ENCODE measurements around the gene RPTOR. TPM values are rescaled to one million over a fixed set of nuclear protein-coding genes. Genes with fewer than 3 reads are reported as not detected.

RPTOR gene
- total RNA-seq, 1 experiment from 2014 or later = 58.0 TPM

DNA sequence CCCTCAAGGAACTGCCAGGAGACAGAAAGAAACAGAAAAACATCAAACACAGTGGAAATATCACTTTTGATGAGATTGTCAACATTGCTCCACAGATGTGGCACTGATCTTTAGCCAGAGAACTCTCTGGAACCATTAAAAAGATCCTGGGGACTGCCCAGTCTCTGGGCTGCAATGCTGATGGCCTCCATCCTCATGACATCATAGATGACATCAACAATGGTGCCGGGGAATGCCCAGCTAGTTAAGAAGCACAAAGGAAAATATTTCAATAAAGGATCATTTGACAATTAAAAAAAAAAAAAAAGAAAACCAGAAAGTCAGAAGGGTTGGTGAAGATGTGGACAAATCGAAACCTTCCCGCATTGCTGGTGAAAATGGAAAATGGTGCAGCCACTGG, 432.1 kb downstream of the RPTOR start:
- no peak for TF ChIP-seq SIN3A (IDR thresholded peaks at IDR 0.05; ENCODE audit: borderline replicate concordance, insufficient read depth, low read depth, low read length)
- no peak for TF ChIP-seq POLR2AphosphoS5 (IDR thresholded peaks at IDR 0.05; ENCODE audit: low read depth, low read length)
- TF ChIP-seq REST (IDR thresholded peaks at IDR 0.05; ENCODE audit: insufficient read depth in 1 of 2, low read depth in 2 of 2, low read length in 1 of 2) = no peak
- no peak for TF ChIP-seq CTCF (IDR thresholded peaks at IDR 0.05)
- no peak for TF ChIP-seq TCF7L2 (IDR thresholded peaks at IDR 0.05; ENCODE audit: low read depth, low read length)
- H3K27ac ChIP-seq (ENCODE audit: low read length) = no peak overlapping the region
- H3K27me3 ChIP-seq (ENCODE audit: control insufficient read depth, insufficient read depth, low read length) = no peaks in the 10 kb centered on the region
- H3K9me3 ChIP-seq (ENCODE audit: control insufficient read depth, insufficient read depth, low read depth, low read length) = no peaks in the 10 kb centered on the region
- intact Hi-C loops (cut with micrococcal nuclease; ENCODE audit: unreplicated experiment) = no loop called here
- in situ Hi-C loops (cut with HindIII; ENCODE audit: low pct_unique_long_range_greater_than_20kb, low sequenced_read_pairs) = no loop called here
- POLR2A ChIA-PET = no interaction called here
- CTCF ChIA-PET = no interaction called here
- DNase-seq (ENCODE audit: low read depth, low spot score) (no peak), ATAC-seq (no peak)
- H3K4me1 ChIP-seq (ENCODE audit: control insufficient read depth, insufficient read depth, low read length) = no peaks in the 10 kb centered on the region
- no peaks in the 10 kb centered on the region for H3K36me3 ChIP-seq (ENCODE audit: control insufficient read depth, insufficient read depth, low read length)
- H3K4me3 ChIP-seq (ENCODE audit: low read depth in 2 of 2, low read length in 2 of 2) = no peak overlapping the region
- BruUV-seq (replicated peaks) = no TSS peak

- ATAC-seq (no peak), DNase-seq (ENCODE audit: low read depth, low spot score) (no peak)
- CTCF ChIA-PET = no interaction called here
- POLR2A ChIA-PET = no interaction called here
- H3K4me1 ChIP-seq (ENCODE audit: control insufficient read depth, insufficient read depth, low read length) = no peaks in the 10 kb centered on the region
- BruUV-seq (replicated peaks) = no TSS peak
- no peaks in the 10 kb centered on the region for H3K27me3 ChIP-seq (ENCODE audit: control insufficient read depth, insufficient read depth, low read length)
- H3K9me3 ChIP-seq (ENCODE audit: control insufficient read depth, insufficient read depth, low read depth, low read length) = no peaks in the 10 kb centered on the region
- in situ Hi-C loops (cut with HindIII; ENCODE audit: low pct_unique_long_range_greater_than_20kb, low sequenced_read_pairs) (no loop called here), intact Hi-C loops (cut with micrococcal nuclease; ENCODE audit: unreplicated experiment) (no loop called here)
- H3K36me3 ChIP-seq (ENCODE audit: control insufficient read depth, insufficient read depth, low read length) = no peaks in the 10 kb centered on the region
- H3K27ac ChIP-seq (ENCODE audit: low read length) = no peak overlapping the region
- no peak for TF ChIP-seq POLR2AphosphoS5 (IDR thresholded peaks at IDR 0.05; ENCODE audit: low read depth, low read length)
- H3K4me3 ChIP-seq (ENCODE audit: low read depth in 2 of 2, low read length in 2 of 2) = no peak overlapping the region
Observed at GRCh38 chr17:80977172-80977571, 432.5 kb downstream of the RPTOR start.

DNA sequence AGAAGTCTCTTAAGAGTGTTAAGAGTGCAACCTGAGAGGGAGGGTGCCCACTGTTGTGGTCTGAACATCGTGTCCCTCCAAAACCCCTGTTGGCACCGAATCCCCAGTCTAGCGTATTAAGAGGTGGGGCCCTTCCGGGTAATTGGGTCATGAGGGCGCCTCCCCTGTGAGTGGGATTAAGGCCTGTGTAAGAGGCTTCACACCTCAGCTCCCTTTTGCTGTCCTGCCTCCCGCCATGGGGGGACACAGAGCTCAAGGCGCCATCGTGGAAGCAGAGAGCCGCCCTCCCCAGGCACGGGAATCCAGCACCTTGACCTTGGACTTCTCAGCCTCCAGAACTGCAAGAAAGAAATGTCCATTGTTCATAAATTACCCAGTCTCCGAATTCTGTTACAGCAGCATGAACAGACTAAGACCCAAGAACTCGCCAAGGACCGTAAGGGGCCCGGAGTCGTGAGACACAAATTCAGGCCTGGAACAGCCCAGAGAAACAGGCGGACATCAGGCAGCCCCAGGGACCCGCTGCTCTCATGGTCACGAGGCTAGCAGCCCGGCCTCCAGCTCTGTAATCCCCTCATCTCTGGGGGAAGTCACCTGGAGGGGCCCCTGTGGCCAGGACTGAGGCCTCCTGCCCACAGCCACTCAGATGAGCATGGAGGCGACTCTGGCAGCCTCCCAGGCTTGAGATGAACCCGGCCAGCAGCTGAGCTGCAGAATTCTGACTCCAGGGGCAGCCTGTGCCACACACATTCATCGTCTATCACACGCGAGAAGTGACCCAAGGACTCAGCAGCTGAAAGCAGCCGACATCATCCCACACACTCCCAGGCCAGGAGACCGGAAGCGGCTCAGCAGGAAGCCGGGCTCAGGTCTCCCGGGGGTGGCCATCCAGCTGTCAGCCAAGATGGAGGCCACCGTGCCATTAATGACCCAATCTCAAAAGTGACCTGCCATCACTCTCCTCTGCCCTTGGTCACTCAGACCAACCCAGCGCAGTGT, 434.2 kb downstream of the RPTOR start:
- in situ Hi-C loops (cut with HindIII; ENCODE audit: low pct_unique_long_range_greater_than_20kb, low sequenced_read_pairs) = no loop called here
- no peaks in the 10 kb centered on the region for H3K36me3 ChIP-seq (ENCODE audit: control insufficient read depth, insufficient read depth, low read length)
- H3K4me3 ChIP-seq (ENCODE audit: low read depth in 2 of 2, low read length in 2 of 2) = no peak overlapping the region
- no peaks in the 10 kb centered on the region for H3K4me1 ChIP-seq (ENCODE audit: control insufficient read depth, insufficient read depth, low read length)
- H3K9me3 ChIP-seq (ENCODE audit: control insufficient read depth, insufficient read depth, low read depth, low read length) = no peaks in the 10 kb centered on the region
- H3K27me3 ChIP-seq (ENCODE audit: control insufficient read depth, insufficient read depth, low read length) = no peaks in the 10 kb centered on the region
- intact Hi-C loops (cut with micrococcal nuclease; ENCODE audit: unreplicated experiment) = no loop called here
- H3K27ac ChIP-seq (ENCODE audit: low read length) = no peak overlapping the region
- DNase-seq (ENCODE audit: low read depth, low spot score) = no peak
- TF ChIP-seq REST (IDR thresholded peaks at IDR 0.05; ENCODE audit: insufficient read depth in 1 of 2, low read depth in 2 of 2, low read length in 1 of 2) = no peak
- TF ChIP-seq POLR2AphosphoS5 (IDR thresholded peaks at IDR 0.05; ENCODE audit: low read depth, low read length) = no peak
- TF ChIP-seq SIN3A (IDR thresholded peaks at IDR 0.05; ENCODE audit: borderline replicate concordance, insufficient read depth, low read depth, low read length) = no peak
- no peak for TF ChIP-seq CTCF (IDR thresholded peaks at IDR 0.05)
- TF ChIP-seq TCF7L2 (IDR thresholded peaks at IDR 0.05; ENCODE audit: low read depth, low read length) = no peak
- ChIA-PET CTCF (no interaction called here), POLR2A (no interaction called here)
- BruUV-seq (replicated peaks) = no TSS peak
- ATAC-seq = peak; percentile 37
